ENCODE results near the gene TCERG1L. TPM values are rescaled to one million over a fixed set of nuclear protein-coding genes. Genes with fewer than 3 reads are reported as not detected.

TCERG1L gene
- total and polyA plus RNA-seq, 3 experiments from 2014 or later: 0.07 to 0.93 (median 0.68) TPM

DNA sequence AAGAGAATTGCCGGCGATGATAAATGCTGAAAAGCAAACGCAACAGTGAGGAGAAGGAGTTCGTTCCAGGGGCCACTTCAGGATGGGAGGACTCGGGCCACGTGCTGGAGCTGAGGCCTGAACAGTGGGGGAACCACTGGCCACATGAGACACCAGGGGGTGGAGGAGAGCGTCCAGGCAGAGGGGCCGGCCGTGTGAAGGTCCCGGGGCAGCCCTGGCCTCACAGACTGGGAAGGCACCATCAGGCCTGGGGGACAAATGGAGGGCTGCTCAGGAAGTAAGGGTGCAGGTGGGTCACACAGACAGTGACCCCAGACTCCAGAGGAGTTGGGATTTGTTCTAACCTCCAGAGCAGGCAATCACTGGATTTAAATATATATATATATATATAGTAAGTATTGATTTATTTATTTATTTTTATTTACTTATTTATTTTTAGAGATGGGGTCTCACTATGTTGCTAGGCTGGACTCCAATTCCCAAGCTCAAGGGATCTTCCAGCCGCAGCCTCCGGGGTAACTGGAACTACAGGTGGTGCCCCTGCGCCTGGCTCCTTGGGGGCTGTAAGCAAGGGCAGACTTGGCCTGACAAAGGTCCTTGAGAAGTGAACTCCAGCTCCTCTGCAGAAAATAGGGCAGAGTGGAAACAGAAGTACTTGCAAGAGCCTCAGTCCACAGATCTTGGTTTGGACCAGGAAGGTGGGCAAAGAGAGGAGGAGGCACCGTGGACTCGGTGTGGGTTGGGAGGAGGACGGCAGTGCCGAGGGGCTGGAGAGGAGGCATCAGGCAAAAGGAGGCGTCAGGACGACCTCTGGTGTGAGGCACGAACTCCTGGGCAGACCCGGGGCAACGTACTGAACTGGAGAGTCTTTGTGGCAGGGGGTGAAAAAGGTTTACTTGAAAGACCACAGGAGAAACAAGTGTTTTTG lies 57.3 kb downstream of the TCERG1L start:
- peak in 1 of 5 donors; percentile 36 for DNase-seq
- Mint-ChIP-seq H3K9me3 (peaks cover 0 to 5% (median 0%) of the 10 kb centered on the region in 5 donors), H3K36me3 (no peaks in the 10 kb centered on the region), H3K27me3 (peaks cover 0 to 3% of the 10 kb centered on the region in 2 donors), H3K4me1 (no peaks in the 10 kb centered on the region), H3K27ac (no peak overlapping the region), H3K4me3 (no peak overlapping the region)
- no peak overlapping the region for H3K27ac ChIP-seq (ENCODE audit: low read depth, low read length)
- no peaks in the 10 kb centered on the region for H3K4me1 ChIP-seq (ENCODE audit: insufficient read depth, low read length)
- no peaks in the 10 kb centered on the region for H3K36me3 ChIP-seq (ENCODE audit: insufficient read depth, low read length)
- ChIA-PET CTCF (no interaction called here), POLR2A (no interaction called here)
- H3K4me3 ChIP-seq (ENCODE audit: low read length): no peak overlapping the region
- no peaks in the 10 kb centered on the region for H3K27me3 ChIP-seq (ENCODE audit: insufficient read depth, low read length, poor library complexity, severe bottlenecking)
- no peaks in the 10 kb centered on the region for H3K9me3 ChIP-seq (ENCODE audit: low read length)

- Mint-ChIP-seq H3K27me3 (peaks cover 0 to 3% of the 10 kb centered on the region in 2 donors), H3K4me1 (no peaks in the 10 kb centered on the region), H3K9me3 (peaks cover 0 to 5% (median 0%) of the 10 kb centered on the region in 5 donors), H3K27ac (no peak overlapping the region), H3K36me3 (no peaks in the 10 kb centered on the region), H3K4me3 (peak overlapping the region in 1 of 7 donors; percentile 49)
- Histone ChIP-seq H3K36me3 (ENCODE audit: insufficient read depth, low read length) (no peaks in the 10 kb centered on the region), H3K4me3 (ENCODE audit: low read length) (no peak overlapping the region), H3K27ac (ENCODE audit: low read depth, low read length) (no peak overlapping the region), H3K9me3 (ENCODE audit: low read length) (no peaks in the 10 kb centered on the region), H3K4me1 (ENCODE audit: insufficient read depth, low read length) (no peaks in the 10 kb centered on the region), H3K27me3 (ENCODE audit: insufficient read depth, low read length, poor library complexity, severe bottlenecking) (no peaks in the 10 kb centered on the region)
- no peak for DNase-seq
- ChIA-PET CTCF (no interaction called here), POLR2A (no interaction called here)
Measured at GRCh38 chr10:131252567-131253276, 58.8 kb downstream of the TCERG1L start.

DNA sequence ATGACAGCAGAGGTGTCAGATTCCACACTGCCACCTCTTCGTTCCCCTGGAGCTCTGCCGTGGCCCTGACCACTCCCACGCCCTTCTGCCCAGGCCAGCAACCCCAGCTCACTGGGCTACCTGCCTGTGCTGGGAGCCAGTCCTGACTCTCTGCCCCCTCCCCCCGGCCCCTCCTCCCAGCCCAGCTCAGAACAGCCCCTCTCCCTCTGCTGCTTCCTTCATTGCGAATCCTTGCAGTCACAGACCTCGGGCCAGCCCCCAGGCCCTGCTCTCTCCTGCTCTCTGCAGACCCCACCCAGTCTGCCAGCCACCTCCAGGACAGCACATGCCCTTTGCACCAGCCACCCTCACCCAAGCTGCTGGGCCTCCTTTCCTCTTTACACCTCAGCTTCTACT lies 60.4 kb downstream of the TCERG1L start:
- Mint-ChIP-seq H3K27ac (no peak overlapping the region), H3K9me3 (peaks cover 0 to 5% (median 0%) of the 10 kb centered on the region in 5 donors), H3K27me3 (peaks cover 0 to 3% of the 10 kb centered on the region in 2 donors), H3K4me1 (no peaks in the 10 kb centered on the region), H3K36me3 (no peaks in the 10 kb centered on the region), H3K4me3 (no peak overlapping the region)
- Histone ChIP-seq H3K36me3 (ENCODE audit: insufficient read depth, low read length) (no peaks in the 10 kb centered on the region), H3K27me3 (ENCODE audit: insufficient read depth, low read length, poor library complexity, severe bottlenecking) (no peaks in the 10 kb centered on the region), H3K27ac (ENCODE audit: low read depth, low read length) (no peak overlapping the region), H3K4me1 (ENCODE audit: insufficient read depth, low read length) (no peaks in the 10 kb centered on the region), H3K9me3 (ENCODE audit: low read length) (no peaks in the 10 kb centered on the region), H3K4me3 (ENCODE audit: low read length) (no peak overlapping the region)
- CTCF ChIA-PET: no interaction called here
- POLR2A ChIA-PET: no interaction called here
- DNase-seq: no peak

GRCh38 chr10:131250454-131251145 lies 60.9 kb downstream of the TCERG1L start:
- H3K27me3 ChIP-seq (ENCODE audit: insufficient read depth, low read length, poor library complexity, severe bottlenecking): no peaks in the 10 kb centered on the region
- Mint-ChIP-seq H3K36me3 (no peaks in the 10 kb centered on the region), H3K4me3 (no peak overlapping the region), H3K9me3 (peaks cover 0 to 5% (median 0%) of the 10 kb centered on the region in 5 donors), H3K27ac (no peak overlapping the region), H3K4me1 (no peaks in the 10 kb centered on the region), H3K27me3 (peaks cover 0 to 3% of the 10 kb centered on the region in 2 donors)
- POLR2A ChIA-PET: no interaction called here
- H3K4me3 ChIP-seq (ENCODE audit: low read length): no peak overlapping the region
- no peaks in the 10 kb centered on the region for H3K9me3 ChIP-seq (ENCODE audit: low read length)
- no peaks in the 10 kb centered on the region for H3K4me1 ChIP-seq (ENCODE audit: insufficient read depth, low read length)
- no peak overlapping the region for H3K27ac ChIP-seq (ENCODE audit: low read depth, low read length)
- no peak for DNase-seq
- H3K36me3 ChIP-seq (ENCODE audit: insufficient read depth, low read length): no peaks in the 10 kb centered on the region
- CTCF ChIA-PET: no interaction called here

DNA sequence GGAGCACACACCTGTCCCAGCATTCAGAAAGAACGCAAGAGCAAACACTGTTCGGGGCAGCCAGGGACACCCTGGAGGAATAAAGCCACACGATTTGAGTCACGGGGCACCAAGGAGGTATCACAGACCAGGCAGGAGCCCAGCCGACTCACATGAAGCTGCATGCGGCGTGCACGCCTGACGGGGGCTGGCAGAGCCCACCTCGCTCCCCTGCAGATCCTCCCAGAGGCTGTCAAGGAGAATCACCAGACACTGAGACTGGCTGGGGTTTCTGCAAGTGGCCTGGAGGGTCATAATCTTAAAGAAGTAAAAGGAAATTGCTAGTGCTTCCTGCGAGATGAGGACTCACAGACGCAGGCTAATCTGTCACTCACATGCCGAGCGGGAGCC lies 61.6 kb downstream of the TCERG1L start:
- H3K4me3 Mint-ChIP-seq: no peak overlapping the region
- no peaks in the 10 kb centered on the region for H3K36me3 ChIP-seq (ENCODE audit: insufficient read depth, low read length)
- no peak overlapping the region for H3K4me3 ChIP-seq (ENCODE audit: low read length)
- H3K27ac Mint-ChIP-seq: no peak overlapping the region
- no peaks in the 10 kb centered on the region for H3K4me1 Mint-ChIP-seq
- no peaks in the 10 kb centered on the region for H3K4me1 ChIP-seq (ENCODE audit: insufficient read depth, low read length)
- H3K27me3 Mint-ChIP-seq: peaks cover 0 to 2% of the 10 kb centered on the region in 2 donors
- no peaks in the 10 kb centered on the region for H3K27me3 ChIP-seq (ENCODE audit: insufficient read depth, low read length, poor library complexity, severe bottlenecking)
- H3K9me3 Mint-ChIP-seq: peaks cover 0 to 5% (median 0%) of the 10 kb centered on the region in 5 donors
- ChIA-PET POLR2A (no interaction called here), CTCF (no interaction called here)
- no peak for DNase-seq
- H3K9me3 ChIP-seq (ENCODE audit: low read length): no peaks in the 10 kb centered on the region
- no peak overlapping the region for H3K27ac ChIP-seq (ENCODE audit: low read depth, low read length)
- H3K36me3 Mint-ChIP-seq: no peaks in the 10 kb centered on the region

- Mint-ChIP-seq H3K27me3 (no peaks in the 10 kb centered on the region), H3K36me3 (no peaks in the 10 kb centered on the region), H3K27ac (no peak overlapping the region), H3K9me3 (peaks cover 0 to 5% (median 0%) of the 10 kb centered on the region in 5 donors), H3K4me3 (no peak overlapping the region), H3K4me1 (no peaks in the 10 kb centered on the region)
- POLR2A ChIA-PET: no interaction called here
- no peaks in the 10 kb centered on the region for H3K4me1 ChIP-seq (ENCODE audit: insufficient read depth, low read length)
- DNase-seq: no peak
- H3K27ac ChIP-seq (ENCODE audit: low read depth, low read length): no peak overlapping the region
- CTCF ChIA-PET: no interaction called here
- no peak overlapping the region for H3K4me3 ChIP-seq (ENCODE audit: low read length)
- no peaks in the 10 kb centered on the region for H3K27me3 ChIP-seq (ENCODE audit: insufficient read depth, low read length, poor library complexity, severe bottlenecking)
- no peaks in the 10 kb centered on the region for H3K36me3 ChIP-seq (ENCODE audit: insufficient read depth, low read length)
- H3K9me3 ChIP-seq (ENCODE audit: low read length): no peaks in the 10 kb centered on the region
Measured at GRCh38 chr10:131249238-131249954, 62.1 kb downstream of the TCERG1L start.

DNA sequence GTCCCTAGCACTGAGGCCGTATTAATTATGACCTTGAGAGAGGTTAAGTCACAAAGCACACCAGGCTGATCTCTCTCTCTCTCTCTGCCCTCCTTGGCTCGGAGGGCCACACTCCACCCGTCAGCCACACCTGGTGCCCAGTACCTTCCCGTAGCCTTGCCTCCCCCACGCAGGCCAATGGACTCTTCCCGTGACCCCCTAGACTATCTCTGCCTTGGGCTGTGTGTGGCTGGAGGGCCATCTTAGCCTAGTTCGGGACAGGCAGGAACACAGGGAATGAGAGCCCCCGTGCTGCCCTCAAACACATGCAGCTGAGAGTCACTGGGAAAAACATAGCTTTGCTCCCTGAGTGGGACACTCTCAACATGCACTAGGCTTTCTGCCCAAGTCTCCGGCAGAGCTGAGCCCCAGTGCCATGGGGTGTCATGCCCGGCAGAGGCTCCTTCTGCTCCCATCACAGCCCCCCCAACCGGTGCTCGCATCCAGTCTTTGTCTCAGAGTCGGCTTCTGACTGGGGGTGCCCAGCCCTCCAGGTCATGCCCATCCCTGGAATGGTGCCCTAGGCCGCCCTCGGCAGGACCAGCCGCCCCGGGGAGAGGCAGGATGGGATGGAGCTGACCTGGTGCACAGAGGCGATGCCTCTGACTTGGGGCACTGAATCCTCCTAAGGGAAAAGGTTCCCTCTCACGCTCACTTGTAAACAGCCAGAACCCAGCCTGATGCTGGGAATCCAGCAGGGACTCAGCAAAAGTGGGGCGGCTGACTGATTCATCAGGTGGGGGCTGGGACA lies 63.0 kb downstream of the TCERG1L start:
- H3K4me1 ChIP-seq (ENCODE audit: insufficient read depth, low read length): no peaks in the 10 kb centered on the region
- Mint-ChIP-seq H3K27me3 (no peaks in the 10 kb centered on the region), H3K27ac (no peak overlapping the region), H3K4me3 (no peak overlapping the region), H3K4me1 (no peaks in the 10 kb centered on the region), H3K9me3 (peaks cover 0 to 5% (median 0%) of the 10 kb centered on the region in 5 donors), H3K36me3 (no peaks in the 10 kb centered on the region)
- no peak overlapping the region for H3K27ac ChIP-seq (ENCODE audit: low read depth, low read length)
- no peak overlapping the region for H3K4me3 ChIP-seq (ENCODE audit: low read length)
- no peaks in the 10 kb centered on the region for H3K27me3 ChIP-seq (ENCODE audit: insufficient read depth, low read length, poor library complexity, severe bottlenecking)
- no peaks in the 10 kb centered on the region for H3K9me3 ChIP-seq (ENCODE audit: low read length)
- CTCF ChIA-PET: no interaction called here
- DNase-seq: no peak
- H3K36me3 ChIP-seq (ENCODE audit: insufficient read depth, low read length): no peaks in the 10 kb centered on the region
- POLR2A ChIA-PET: no interaction called here
